Right cardiac atrium (tissue), 5 donors: ENCODE results near the gene PGGT1B. TPM values are rescaled to one million over a fixed set of nuclear protein-coding genes. Genes with fewer than 3 reads are reported as not detected.
A peak's percentile ranks its signal among the peaks of the same experiment; 100 is the strongest.

Experiments
- ATAC-seq, 2 donors: fragments of 200-7000 bp; cut with Tn5 transposase; one replicate each; pipeline versions ENCODE4 v1.8.0 to v1.9.1; 2020; ENCODE audit warnings: moderate library complexity in 2 of 2, mild to moderate bottlenecking in 1 of 2
- DNase-seq, 3 donors: peaks; one replicate each; pipeline ENCODE4 v3.0.0-alpha.2; 2020
- H3K27ac ChIP-seq: one replicate; pipeline ENCODE4 v1.5.1; 2013; ENCODE audit warnings: mild to moderate bottlenecking, low read length, control low read depth, moderate library complexity
- H3K27me3 ChIP-seq: one replicate; pipeline ENCODE4 v1.6.1; 2013; ENCODE audit not compliant: control insufficient read depth, insufficient read depth
- H3K4me1 ChIP-seq: one replicate; pipeline ENCODE4 v1.6.1; 2013; ENCODE audit warnings: low read length; ENCODE audit not compliant: control insufficient read depth, insufficient read depth
- H3K4me3 ChIP-seq: one replicate; pipeline ENCODE4 v1.5.1; 2013; ENCODE audit warnings: low read length, control low read depth
- H3K9me3 ChIP-seq: one replicate; pipeline ENCODE4 v1.6.1; 2013; ENCODE audit warnings: low read length; ENCODE audit not compliant: control insufficient read depth
- WGBS: extraction: QIAGEN DNeasy Blood & Tissue Kit; methylation state at CpG from one replicate; pipeline ENCODE4 v1.1.7; 2013; 5-methylcytosine and 5-hydroxymethylcytosine counted together
- intact Hi-C, 4 donors: fragments of 100-400 bp; cut with DNase I; formaldehyde crosslinking; loops; one replicate each; pipeline versions ENCODE4 v1.11.0 to v1.14.0; 2022 to 2023
- polyA plus RNA-seq: library from polyadenylated mRNA; stranded (reverse); fragments of 200-250 nt; gene quantifications from one replicate; pipeline ENCODE4 v1.2.3, GENCODE V29; 2013
- total RNA-seq, 4 donors: library from RNA; stranded (reverse); fragmentation: NEBNext Ultra II Directional; extraction: Animal tissue kit (Norgen Biotek cat#: 25700); gene quantifications; one replicate each; pipeline ENCODE4 v1.2.1, GENCODE V29; 2021
- donor health status: healthy with polysubstance abuse.
- donor health status: DM: no; HTN: yes; CAD: no.
- donor health status: DM: no; HTN: no; CAD: no.
- donor health status: DM: no; HTN: yes; CAD: no; lungs with severe emphysema.
- donor health status: DM: yes; HTN: yes; CAD: no.

The PGGT1B gene
- total and polyA plus RNA-seq, 5 donors = 3.1 to 30.9 (median 27.3) TPM

- ATAC-seq = no peak
- intact Hi-C loops = no loop called here
Observed at GRCh38 chr5:115289104-115289503, 26.4 kb upstream of the PGGT1B start.

DNA sequence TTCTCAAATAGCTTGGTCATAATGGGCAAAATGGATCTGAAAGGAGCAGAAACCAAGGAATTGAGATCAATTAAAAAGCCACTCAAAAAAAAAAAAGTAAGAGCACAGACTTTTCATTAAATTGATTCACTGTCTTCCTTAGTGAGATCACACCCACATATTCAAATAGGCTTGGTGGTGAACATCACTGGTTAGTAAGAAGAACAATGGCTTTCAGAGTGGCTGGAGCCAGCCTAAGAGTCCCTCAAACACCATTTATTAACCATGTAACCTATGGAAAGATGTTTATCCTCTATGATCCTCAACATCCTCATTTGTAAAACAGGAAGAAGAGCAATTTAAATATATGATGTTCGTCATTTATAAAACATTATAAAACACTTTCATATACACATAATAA, 21.3 kb upstream of the PGGT1B start:
- no peak overlapping the region for H3K4me3 ChIP-seq
- intact Hi-C loops = no loop called here
- H3K27ac ChIP-seq = no peak overlapping the region
- H3K27me3 ChIP-seq = no peaks in the 10 kb centered on the region
- no peaks in the 10 kb centered on the region for H3K4me1 ChIP-seq
- H3K9me3 ChIP-seq = no peaks in the 10 kb centered on the region
- no peak for ATAC-seq
- 91% methylated on average over 1 of the region's 1 CpG for WGBS
- no peak for DNase-seq

More at GRCh38 chr5:115289104-115289503, 26.4 kb upstream of the PGGT1B start:
- Histone ChIP-seq H3K27ac (no peak overlapping the region), H3K27me3 (no peaks in the 10 kb centered on the region), H3K9me3 (no peaks in the 10 kb centered on the region), H3K4me1 (no peaks in the 10 kb centered on the region), H3K4me3 (no peak overlapping the region)
- no peak for DNase-seq
- WGBS = 84% methylated on average over 4 of the region's 4 CpGs

- no peak overlapping the region for H3K4me3 ChIP-seq
- WGBS = 94% methylated on average over 1 of the region's 1 CpG
- H3K4me1 ChIP-seq = no peaks in the 10 kb centered on the region
- no peaks in the 10 kb centered on the region for H3K9me3 ChIP-seq
- no peaks in the 10 kb centered on the region for H3K27me3 ChIP-seq
- DNase-seq (no peak), ATAC-seq (no peak)
- H3K27ac ChIP-seq = no peak overlapping the region
- intact Hi-C loops = no loop called here
Observed at GRCh38 chr5:115282131-115282530, 19.5 kb upstream of the PGGT1B start.

GRCh38 chr5:115274584-115274983, 11.9 kb upstream of the PGGT1B start:
- DNase-seq = peak in 1 of 3 donors; percentile 22
- H3K27ac ChIP-seq = no peak overlapping the region
- no peaks in the 10 kb centered on the region for H3K9me3 ChIP-seq
- no peaks in the 10 kb centered on the region for H3K4me1 ChIP-seq
- no peak for ATAC-seq
- intact Hi-C loops = no loop called here
- no peak overlapping the region for H3K4me3 ChIP-seq
- 85% methylated on average over 3 of the region's 3 CpGs for WGBS
- H3K27me3 ChIP-seq = no peaks in the 10 kb centered on the region

DNA sequence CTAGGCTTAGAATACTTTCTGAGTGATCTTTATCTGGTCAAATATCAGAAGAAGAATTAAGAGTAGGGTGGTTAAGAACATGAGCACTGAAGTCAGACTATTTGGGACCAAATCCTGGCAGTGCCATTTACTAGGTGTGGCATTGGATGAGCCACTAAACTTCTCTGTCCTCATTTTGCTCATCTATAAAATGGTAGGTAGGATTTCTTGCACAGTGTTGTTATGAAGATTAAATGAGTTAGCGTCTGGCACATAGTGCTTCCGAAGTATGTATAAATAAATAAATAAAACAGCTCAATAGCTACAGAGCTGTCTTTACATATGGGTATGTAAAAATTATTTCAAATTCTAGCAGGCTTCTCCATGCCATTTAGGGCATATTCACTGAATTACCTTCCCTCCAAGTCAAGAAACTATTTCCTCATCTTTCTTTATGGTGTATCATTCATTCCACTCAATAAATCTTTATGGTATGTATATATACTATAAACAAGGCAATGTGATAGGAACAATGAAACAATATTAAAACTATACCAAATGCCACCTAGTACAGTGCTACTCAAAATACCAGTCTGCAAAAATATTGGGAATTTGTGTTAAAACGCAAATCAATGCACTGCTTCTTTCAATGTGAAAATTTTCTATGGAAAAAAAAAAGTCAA, 9.8 kb upstream of the PGGT1B start:
- DNase-seq (no peak), ATAC-seq (no peak)
- WGBS = 85% methylated on average over 3 of the region's 3 CpGs
- Histone ChIP-seq H3K4me3 (no peak overlapping the region), H3K9me3 (no peaks in the 10 kb centered on the region), H3K4me1 (no peaks in the 10 kb centered on the region), H3K27ac (no peak overlapping the region), H3K27me3 (no peaks in the 10 kb centered on the region)
- intact Hi-C loops = no loop called here

DNA sequence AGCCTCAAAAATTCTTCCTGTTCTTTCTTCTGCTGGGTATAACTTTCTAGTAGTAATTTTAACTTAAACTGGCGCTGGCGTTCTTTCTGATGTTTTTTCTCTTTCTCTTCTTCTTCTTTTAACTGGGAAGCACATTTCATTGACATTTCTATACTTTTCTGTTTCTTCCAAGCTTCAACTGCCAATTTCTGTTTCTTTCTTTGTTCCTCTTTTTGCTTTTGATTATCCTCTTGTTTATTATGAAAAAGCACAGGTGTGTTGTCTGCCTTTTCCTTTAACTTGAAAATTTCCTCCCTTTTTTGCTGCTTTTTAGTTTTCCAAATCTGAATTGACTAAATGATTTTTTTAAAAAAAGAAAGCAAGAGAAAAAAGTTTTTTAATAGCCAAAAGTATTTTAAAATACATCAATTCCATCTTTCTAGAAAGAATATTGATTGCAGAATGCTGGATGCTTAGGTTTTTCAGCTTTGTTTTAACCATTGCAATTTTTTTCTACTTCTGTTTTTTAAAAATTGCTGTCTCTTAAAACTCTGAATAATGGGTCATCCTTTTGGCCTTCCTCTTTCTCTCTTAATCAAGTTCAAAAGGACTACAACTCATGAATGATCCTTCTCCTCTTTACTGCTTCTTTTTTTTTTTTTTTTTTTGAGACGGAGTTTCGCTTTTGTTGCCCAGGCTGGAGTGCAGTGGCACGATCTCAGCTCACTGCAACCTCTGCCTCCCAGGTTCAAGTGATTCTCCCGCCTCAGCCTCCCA, 8.8 kb upstream of the PGGT1B start:
- H3K4me3 ChIP-seq = no peak overlapping the region
- H3K27me3 ChIP-seq = no peaks in the 10 kb centered on the region
- WGBS = 87% methylated on average over 6 of the region's 6 CpGs
- intact Hi-C loops = no loop called here
- no peaks in the 10 kb centered on the region for H3K9me3 ChIP-seq
- no peaks in the 10 kb centered on the region for H3K4me1 ChIP-seq
- H3K27ac ChIP-seq = no peak overlapping the region
- DNase-seq = no peak
- no peak for ATAC-seq

DNA sequence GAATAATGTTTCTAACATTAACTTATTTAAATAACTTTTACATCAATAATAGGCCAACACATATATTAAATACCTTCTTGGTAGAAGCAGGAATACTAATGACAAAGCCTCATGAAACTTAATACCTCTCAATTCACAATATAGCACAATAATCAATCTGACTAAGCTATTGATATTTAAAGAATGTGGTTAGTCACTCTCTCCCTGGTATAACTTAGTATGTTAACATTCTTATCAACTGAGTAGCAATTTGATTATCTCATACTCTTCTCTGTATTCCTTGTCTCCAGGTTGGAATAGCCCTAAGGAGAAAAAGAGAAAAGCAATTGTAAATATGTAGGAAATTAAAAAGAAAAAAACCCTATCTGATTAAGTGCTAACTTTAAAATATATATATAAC, 4.9 kb upstream of the PGGT1B start:
- no peak overlapping the region for H3K27ac ChIP-seq
- intact Hi-C loops = no loop called here

DNA sequence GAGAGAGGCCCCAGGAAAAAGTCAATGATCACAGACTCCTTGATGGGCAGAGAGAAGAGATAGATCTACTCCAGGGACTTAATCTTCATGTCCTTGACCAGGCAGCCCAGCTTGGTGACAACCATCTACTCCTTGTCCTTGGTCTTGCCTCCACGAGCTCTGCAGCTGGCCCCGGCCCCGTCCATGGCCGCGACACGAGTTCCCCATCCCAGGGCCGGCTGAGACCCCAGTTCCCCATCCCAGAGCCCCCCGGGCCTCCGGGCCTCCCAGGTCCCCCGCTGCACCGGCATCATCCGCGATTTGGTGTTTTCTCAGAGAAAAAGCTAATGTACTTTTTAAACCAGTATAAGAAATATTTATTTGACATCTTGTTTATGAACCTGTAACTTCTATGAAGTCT, 2.5 kb upstream of the PGGT1B start:
- DNase-seq (peak in 1 of 3 donors; percentile 50), ATAC-seq (no peak)
- Histone ChIP-seq H3K9me3 (no peaks in the 10 kb centered on the region), H3K4me1 (no peaks in the 10 kb centered on the region), H3K4me3 (no peak overlapping the region), H3K27ac (no peak overlapping the region), H3K27me3 (no peaks in the 10 kb centered on the region)
- 95% methylated on average over 13 of the region's 13 CpGs for WGBS
- intact Hi-C loops = no loop called here

More for the DNA sequence above, 4.9 kb upstream of the PGGT1B start:
- DNase-seq (no peak), ATAC-seq (no peak)
- H3K4me1 ChIP-seq = no peaks in the 10 kb centered on the region
- no peak overlapping the region for H3K4me3 ChIP-seq
- no peaks in the 10 kb centered on the region for H3K9me3 ChIP-seq
- no peaks in the 10 kb centered on the region for H3K27me3 ChIP-seq

GRCh38 chr5:115264786-115265185, 2.1 kb upstream of the PGGT1B start:
- Histone ChIP-seq H3K27me3 (no peaks in the 10 kb centered on the region), H3K4me3 (no peak overlapping the region), H3K27ac (no peak overlapping the region), H3K9me3 (no peaks in the 10 kb centered on the region), H3K4me1 (no peaks in the 10 kb centered on the region)
- no peak for DNase-seq
- intact Hi-C loops = no loop called here
- whole genome bisulfite sequencing = 97% methylated on average over 13 of the region's 13 CpGs
- ATAC-seq = no peak

GRCh38 chr5:115263078-115263380, 352 bp upstream of the PGGT1B start:
- no peaks in the 10 kb centered on the region for H3K27me3 ChIP-seq
- DNase-seq = no peak
- no peak for ATAC-seq
- intact Hi-C loops = no loop called here
- H3K4me1 ChIP-seq = no peaks in the 10 kb centered on the region
- H3K27ac ChIP-seq = peak overlapping the region; percentile 89
- no peaks in the 10 kb centered on the region for H3K9me3 ChIP-seq
- H3K4me3 ChIP-seq = peak overlapping the region; percentile 78
- 38% methylated on average over 7 of the region's 7 CpGs for WGBS

DNA sequence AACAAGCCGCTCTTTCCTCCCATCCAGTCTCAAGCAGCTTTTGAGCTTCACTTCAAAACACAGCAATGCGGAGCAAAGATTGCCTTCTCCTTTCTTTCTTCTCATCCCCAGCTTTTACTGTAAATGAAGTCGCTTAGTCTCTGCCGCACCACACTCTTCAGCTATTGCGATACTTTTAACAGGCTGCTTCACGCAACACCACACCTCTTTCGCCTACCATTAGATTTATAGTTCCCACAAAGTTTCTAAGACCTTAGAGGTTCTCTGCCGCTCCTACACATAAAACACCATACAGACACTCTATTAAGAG, 711 bp downstream of the PGGT1B start:
- intact Hi-C loops = no loop called here
- H3K27me3 ChIP-seq = no peaks in the 10 kb centered on the region
- H3K4me3 ChIP-seq = peak overlapping the region; percentile 78
- 5% methylated on average over 8 of the region's 8 CpGs for WGBS
- no peak overlapping the region for H3K27ac ChIP-seq
- ATAC-seq (no peak), DNase-seq (no peak)
- H3K4me1 ChIP-seq = no peaks in the 10 kb centered on the region
- H3K9me3 ChIP-seq = no peaks in the 10 kb centered on the region

GRCh38 chr5:115260248-115260647, 2.4 kb downstream of the PGGT1B start:
- intact Hi-C loops = no loop called here

More at GRCh38 chr5:115260248-115260647, 2.4 kb downstream of the PGGT1B start:
- Histone ChIP-seq H3K4me1 (no peaks in the 10 kb centered on the region), H3K27me3 (no peaks in the 10 kb centered on the region), H3K4me3 (no peak overlapping the region), H3K9me3 (no peaks in the 10 kb centered on the region), H3K27ac (no peak overlapping the region)
- no peak for DNase-seq
- 94% methylated on average over 2 of the region's 2 CpGs for WGBS
- ATAC-seq = no peak
